ENCODE data around the gene IL5.

GRCh38 chr5:132493821-132494220 is 49.5 kb downstream of the IL5 start:
- TF ChIP-seq CTCF (IDR thresholded peaks at IDR 0.05), result no peak
- no peak for TF ChIP-seq POLR2A (IDR thresholded peaks at IDR 0.05)
- no peak for TF ChIP-seq POLR2AphosphoS5 (IDR thresholded peaks at IDR 0.05)

All from upper lobe of left lung (tissue), 4 donors.